ENCODE measurements around the gene DNAJC13.

DNA sequence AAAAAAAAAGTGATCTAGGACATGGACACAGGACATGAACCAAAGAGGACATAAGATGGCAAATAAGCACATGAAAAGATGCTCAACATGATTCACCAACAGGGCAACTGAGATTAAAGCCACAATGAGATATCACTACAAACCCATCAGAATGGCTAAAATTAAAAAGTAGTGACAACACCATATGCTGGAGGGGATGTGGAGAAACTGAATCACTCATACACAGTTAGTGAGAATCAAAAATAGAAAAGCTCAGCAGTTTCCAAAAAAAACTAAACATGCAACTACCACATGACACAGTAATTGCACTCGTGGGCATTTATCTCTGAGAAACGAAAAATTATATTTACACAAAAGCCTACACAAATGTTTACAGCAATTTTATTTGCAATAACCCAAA is 151.9 kb downstream of the DNAJC13 start:
- no peak for TF ChIP-seq GATA2 (IDR thresholded peaks at IDR 0.05; ENCODE audit: low read depth, low read length)
- no peak for TF ChIP-seq GATA3 (IDR thresholded peaks at IDR 0.05; ENCODE audit: low read depth, low read length)

Data from SH-SY5Y (cell line).